IPS-20b (cell line): Measurements from ENCODE around the gene DGCR8.
A peak's percentile ranks its signal among the peaks of the same experiment; 100 is the strongest.

Source experiments
- H3K27ac ChIP-seq: one replicate; pipeline ENCODE4 v1.5.1; 2013; ENCODE audit warnings: low read length
- H3K27me3 ChIP-seq: 2 replicates; pipeline ENCODE4 v1.6.1; 2013; ENCODE audit warnings: mild to moderate bottlenecking, low read length, inconsistent platforms; ENCODE audit not compliant: insufficient read depth
- H3K36me3 ChIP-seq: 2 replicates; pipeline ENCODE4 v1.6.1; 2013; ENCODE audit warnings: low read depth, mild to moderate bottlenecking, inconsistent platforms, low read length, moderate library complexity; ENCODE audit not compliant: insufficient read depth
- H3K4me1 ChIP-seq: 2 replicates; pipeline ENCODE4 v1.6.1; 2013; ENCODE audit warnings: mild to moderate bottlenecking, control low read depth, inconsistent platforms, low read length, moderate library complexity; ENCODE audit not compliant: insufficient read depth
- H3K4me3 ChIP-seq: 2 replicates; pipeline ENCODE4 v1.5.1; 2013; ENCODE audit warnings: mild to moderate bottlenecking, low read length, inconsistent platforms
- H3K9ac ChIP-seq: 2 replicates; pipeline ENCODE4 v1.6.1; 2013; ENCODE audit warnings: low read depth, mild to moderate bottlenecking, inconsistent platforms, low read length, moderate library complexity
- H3K9me3 ChIP-seq: 2 replicates; pipeline ENCODE4 v1.6.1; 2013; ENCODE audit warnings: mild to moderate bottlenecking, low read depth, low read length, inconsistent platforms; ENCODE audit not compliant: insufficient read depth

The DGCR8 gene

GRCh38 chr22:20079745-20080444 is at the start of gene DGCR8:
Gene DGCR8 (plus strand): TSS chr22:20080241. CDS start chr22:20085964, 5,723 bp downstream.
- Histone ChIP-seq H3K27ac (peak within 1 kb of the TSS; percentile 96), H3K27me3 (no peaks in the 10 kb centered on the region), H3K9me3 (no peaks in the 10 kb centered on the region), H3K36me3 (peaks cover 17% of the 10 kb centered on the region; the same call in 1 of the 2 replicates), H3K4me3 (peak within 1 kb of the TSS; percentile 100), H3K9ac (peak within 1 kb of the TSS; percentile 100), H3K4me1 (peaks cover 16% of the 10 kb centered on the region; the same call in 1 of the 2 replicates)

- Histone ChIP-seq H3K27me3 (no peaks in the 10 kb centered on the region), H3K27ac (no peak overlapping the region), H3K4me3 (no peak overlapping the region), H3K36me3 (no peaks in the 10 kb centered on the region), H3K4me1 (no peaks in the 10 kb centered on the region), H3K9me3 (no peaks in the 10 kb centered on the region), H3K9ac (no peak overlapping the region)
Observed at GRCh38 chr22:20031732-20032406, 48.2 kb upstream of the DGCR8 start.

GRCh38 chr22:20032407-20032991 is 47.5 kb upstream of the DGCR8 start:
- Histone ChIP-seq H3K27ac (no peak overlapping the region), H3K9me3 (no peaks in the 10 kb centered on the region), H3K4me3 (no peak overlapping the region), H3K27me3 (no peaks in the 10 kb centered on the region), H3K4me1 (no peaks in the 10 kb centered on the region), H3K36me3 (no peaks in the 10 kb centered on the region), H3K9ac (no peak overlapping the region)

- Histone ChIP-seq H3K9me3 (no peaks in the 10 kb centered on the region), H3K27me3 (no peaks in the 10 kb centered on the region), H3K4me1 (no peaks in the 10 kb centered on the region), H3K9ac (no peak overlapping the region), H3K36me3 (no peaks in the 10 kb centered on the region), H3K27ac (no peak overlapping the region), H3K4me3 (no peak overlapping the region)
Observed at GRCh38 chr22:20033045-20033706, 46.9 kb upstream of the DGCR8 start.

- H3K9ac ChIP-seq = no peak overlapping the region
- no peaks in the 10 kb centered on the region for H3K36me3 ChIP-seq
- no peaks in the 10 kb centered on the region for H3K27me3 ChIP-seq
- H3K4me3 ChIP-seq = no peak overlapping the region
- no peaks in the 10 kb centered on the region for H3K4me1 ChIP-seq
- no peak overlapping the region for H3K27ac ChIP-seq
- H3K9me3 ChIP-seq = no peaks in the 10 kb centered on the region
Observed at GRCh38 chr22:20034143-20034542, 45.9 kb upstream of the DGCR8 start.

- no peaks in the 10 kb centered on the region for H3K9me3 ChIP-seq
- H3K4me3 ChIP-seq = no peak overlapping the region
- H3K9ac ChIP-seq = no peak overlapping the region
- H3K4me1 ChIP-seq = no peaks in the 10 kb centered on the region
- no peak overlapping the region for H3K27ac ChIP-seq
- no peaks in the 10 kb centered on the region for H3K36me3 ChIP-seq
- no peaks in the 10 kb centered on the region for H3K27me3 ChIP-seq
Observed at GRCh38 chr22:20035375-20036083, 44.5 kb upstream of the DGCR8 start.

GRCh38 chr22:20036084-20036482 is 44.0 kb upstream of the DGCR8 start:
- Histone ChIP-seq H3K27ac (no peak overlapping the region), H3K4me1 (no peaks in the 10 kb centered on the region), H3K4me3 (no peak overlapping the region)

GRCh38 chr22:20036535-20037392 is 43.3 kb upstream of the DGCR8 start:
- Histone ChIP-seq H3K9ac (no peak overlapping the region), H3K27ac (no peak overlapping the region), H3K4me3 (no peak overlapping the region), H3K36me3 (no peaks in the 10 kb centered on the region), H3K9me3 (no peaks in the 10 kb centered on the region), H3K27me3 (no peaks in the 10 kb centered on the region), H3K4me1 (no peaks in the 10 kb centered on the region)

More at GRCh38 chr22:20036084-20036482, 44.0 kb upstream of the DGCR8 start:
- H3K9me3 ChIP-seq = no peaks in the 10 kb centered on the region
- H3K36me3 ChIP-seq = no peaks in the 10 kb centered on the region
- no peak overlapping the region for H3K9ac ChIP-seq
- no peaks in the 10 kb centered on the region for H3K27me3 ChIP-seq

- Histone ChIP-seq H3K27ac (no peak overlapping the region), H3K4me1 (no peaks in the 10 kb centered on the region), H3K36me3 (no peaks in the 10 kb centered on the region), H3K27me3 (no peaks in the 10 kb centered on the region), H3K9me3 (no peaks in the 10 kb centered on the region), H3K9ac (no peak overlapping the region), H3K4me3 (no peak overlapping the region)
Observed at GRCh38 chr22:20037419-20037818, 42.6 kb upstream of the DGCR8 start.

GRCh38 chr22:20038574-20038973 is 41.5 kb upstream of the DGCR8 start:
- H3K27ac ChIP-seq = no peak overlapping the region
- no peaks in the 10 kb centered on the region for H3K9me3 ChIP-seq
- H3K27me3 ChIP-seq = no peaks in the 10 kb centered on the region
- H3K36me3 ChIP-seq = no peaks in the 10 kb centered on the region
- no peak overlapping the region for H3K9ac ChIP-seq
- H3K4me1 ChIP-seq = no peaks in the 10 kb centered on the region
- H3K4me3 ChIP-seq = no peak overlapping the region
